Measurements from ENCODE around the gene A1BG. TPM values are rescaled to one million over a fixed set of nuclear protein-coding genes. Genes with fewer than 3 reads are reported as not detected.

Gene A1BG
- total and polyA plus RNA-seq, 2 of the 13 experiments (the other 11 are each of a cell fraction or from before 2014, with no cell fraction given): 14.7 to 41.4 TPM

GRCh38 chr19:58394821-58395219 is 41.5 kb upstream of the A1BG start:
- ChIA-PET POLR2A (no interaction called here), CTCF (ENCODE audit: low intra/inter-chr PET ratio, low total read pairs) (no interaction called here)
- BruUV-seq (replicated peaks): no TSS peak
- peak; percentile 1; the same call in 2 of the 3 replicates for ATAC-seq
- DNase-seq (ENCODE audit: low spot score): no peak
- in situ Hi-C loops (cut with HindIII; ENCODE audit: extremely low pct_ligation_motif_present, low pct_unique_long_range_greater_than_20kb): no loop called here
- WGBS (ENCODE audit: low lambda C conversion rate): 88% methylated on average over 1 of the region's 3 CpGs
- no peak overlapping the region for H3K4me3 ChIP-seq (replicated peaks in 1 of 3; ENCODE audit: insufficient read depth in 1 of 3, low read depth in 2 of 3, low read length in 3 of 3)
- no peaks in the 10 kb centered on the region for H3K27me3 ChIP-seq (ENCODE audit: control insufficient read depth in 1 of 2, insufficient read depth in 2 of 2, low read length in 2 of 2)
- H2AFZ ChIP-seq (ENCODE audit: low read length): no peak overlapping the region
- H3K36me3 ChIP-seq (replicated peaks in 1 of 2; ENCODE audit: control insufficient read depth in 1 of 2, insufficient read depth in 2 of 2, low read length in 2 of 2): peaks cover 12 to 47% of the 10 kb centered on the region in 2 experiments
- intact Hi-C loops (cut with micrococcal nuclease; ENCODE audit: unreplicated experiment): no loop called here
- no peaks in the 10 kb centered on the region for H3K9me3 ChIP-seq (ENCODE audit: low read length)
- no peak overlapping the region for H3K9ac ChIP-seq (ENCODE audit: insufficient read depth, low read depth, low read length)
- FAIRE-seq: no peak
- peaks cover 14% of the 10 kb centered on the region for H3K79me2 ChIP-seq (ENCODE audit: insufficient read depth, low read length)
- peaks cover 21% of the 10 kb centered on the region for H3K4me1 ChIP-seq (ENCODE audit: insufficient read depth, low read length)
- H3K27ac ChIP-seq (ENCODE audit: extremely low read length, insufficient read depth, low read length): no peak overlapping the region
- no peak overlapping the region for H3K4me2 ChIP-seq (ENCODE audit: low read depth, low read length)
- H4K20me1 ChIP-seq (ENCODE audit: insufficient read depth, low read length): peaks cover 32% of the 10 kb centered on the region
- TF ChIP-seq POLR2A (IDR thresholded peaks at IDR 0.05; ENCODE audit: insufficient read depth in 1 of 2, low read depth in 2 of 2, low read length in 2 of 2): peak in 1 of 2 experiments; percentile 21; a peak in 1 of 4 replicates
- no peak for TF ChIP-seq PCBP2 (optimal IDR thresholded peaks at IDR 0.05; ENCODE audit: low read depth, low read length, poor library complexity, severe bottlenecking)
- TF ChIP-seq ZBTB26 (CRISPR knock-in tag; IDR thresholded peaks at IDR 0.05; ENCODE audit: borderline replicate concordance): no peak
- peak; percentile 38 to 60; a peak in 3 of 4 replicates for TF ChIP-seq MAFK (conservative IDR thresholded peaks at IDR 0.05 in 1 of 2, IDR thresholded peaks at IDR 0.05 in 1 of 2; ENCODE audit: low read length in 2 of 2)
- no peak for TF ChIP-seq RAD51 (IDR thresholded peaks at IDR 0.05; ENCODE audit: borderline replicate concordance)
- no peak for TF ChIP-seq PRDM15 (CRISPR knock-in tag; IDR thresholded peaks at IDR 0.05)
- 0 out of 2 replicates have a peak, but pooled peaks have one; percentile 33 for TF ChIP-seq ZNF343 (CRISPR knock-in tag; IDR thresholded peaks at IDR 0.05)
- TF ChIP-seq CSRNP1 (CRISPR knock-in tag; IDR thresholded peaks at IDR 0.05): no peak
- TF ChIP-seq ZNF124 (CRISPR knock-in tag; IDR thresholded peaks at IDR 0.05): no peak
- TF ChIP-seq MAFF (IDR thresholded peaks at IDR 0.05; ENCODE audit: low read depth, low read length): peak; percentile 41
- no peak for TF ChIP-seq POLR2AphosphoS2 (IDR thresholded peaks at IDR 0.05; ENCODE audit: low read depth, low read length)
- no peak for TF ChIP-seq MXD3 (CRISPR knock-in tag; IDR thresholded peaks at IDR 0.05)
- TF ChIP-seq ARID4A (CRISPR knock-in tag; IDR thresholded peaks at IDR 0.05; ENCODE audit: borderline replicate concordance): no peak
